Lower lobe of right lung (tissue), 2 donors: ENCODE measurements around the gene FXR2. TPM values are rescaled to one million over a fixed set of nuclear protein-coding genes. Genes with fewer than 3 reads are reported as not detected.

Experiments
- ATAC-seq, 2 donors: fragments of 200-7000 bp; cut with Tn5 transposase; one replicate each; pipeline ENCODE4 v1.9.1; 2020 to 2022; ENCODE audit warnings: mild to moderate bottlenecking in 2 of 2, moderate library complexity in 2 of 2
- DNase-seq: peaks from one replicate; pipeline ENCODE4 v3.0.0-alpha.2; 2020
- H3K27ac ChIP-seq: fragments of 200-600 bp; one replicate; pipeline ENCODE4 v1.8.0; 2022
- H3K27me3 ChIP-seq: fragments of 200-600 bp; one replicate; pipeline ENCODE4 v1.8.0; 2022; ENCODE audit warnings: low read depth
- H3K36me3 ChIP-seq: fragments of 200-600 bp; one replicate; pipeline ENCODE4 v1.8.0; 2022; ENCODE audit warnings: mild to moderate bottlenecking
- H3K4me1 ChIP-seq: fragments of 200-600 bp; one replicate; pipeline ENCODE4 v1.8.0; 2022
- H3K4me3 ChIP-seq: fragments of 200-600 bp; one replicate; pipeline ENCODE4 v1.8.0; 2022; ENCODE audit warnings: mild to moderate bottlenecking
- H3K9me3 ChIP-seq: fragments of 200-600 bp; one replicate; pipeline ENCODE4 v1.8.0; 2022
- intact Hi-C: fragments of 100-400 bp; cut with DNase I; formaldehyde crosslinking; loops from one replicate; pipeline ENCODE4 v1.11.0; 2022
- total RNA-seq: library from RNA; stranded (reverse); fragmentation: NEBNext Ultra II Directional; extraction: Animal tissue kit (Norgen Biotek cat#: 25700); gene quantifications from one replicate; pipeline ENCODE4 v1.2.1, GENCODE V29; 2021
- TF ChIP-seq, protein P1 (sequence below): fragments of 200-600 bp; IDR thresholded peaks from one replicate; pipeline ENCODE4 v1.8.0; 2022; ENCODE audit warnings: antibody characterized with exemption, mild to moderate bottlenecking
- donor health status: DM: no; HTN: yes; CAD: no; lungs with severe emphysema.

The FXR2 gene
- total RNA-seq, 1 donor from 2014 or later: 36.0 TPM

DNA sequence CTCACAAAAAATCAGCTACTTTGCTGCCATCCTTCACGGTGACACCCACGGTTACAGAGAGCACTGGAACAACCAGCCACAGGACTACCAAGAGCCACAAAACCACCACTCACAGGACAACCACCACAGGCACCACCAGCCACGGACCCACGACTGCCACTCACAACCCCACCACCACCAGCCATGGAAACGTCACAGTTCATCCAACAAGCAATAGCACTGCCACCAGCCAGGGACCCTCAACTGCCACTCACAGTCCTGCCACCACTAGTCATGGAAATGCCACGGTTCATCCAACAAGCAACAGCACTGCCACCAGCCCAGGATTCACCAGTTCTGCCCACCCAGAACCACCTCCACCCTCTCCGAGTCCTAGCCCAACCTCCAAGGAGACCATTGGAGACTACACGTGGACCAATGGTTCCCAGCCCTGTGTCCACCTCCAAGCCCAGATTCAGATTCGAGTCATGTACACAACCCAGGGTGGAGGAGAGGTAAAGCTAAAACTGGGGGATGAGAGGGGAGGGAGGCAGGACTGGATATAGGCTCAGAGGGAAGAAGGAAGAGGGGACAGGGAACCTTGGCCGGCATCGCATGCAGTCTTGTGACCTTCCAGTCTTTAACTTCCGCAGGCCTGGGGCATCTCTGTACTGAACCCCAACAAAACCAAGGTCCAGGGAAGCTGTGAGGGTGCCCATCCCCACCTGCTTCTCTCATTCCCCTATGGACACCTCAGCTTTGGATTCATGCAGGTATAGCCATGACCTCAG lies 34.7 kb downstream of the FXR2 start:
- peak overlapping the region; percentile 78 for H3K4me3 ChIP-seq
- intact Hi-C loops: no loop called here
- H3K27me3 ChIP-seq: no peaks in the 10 kb centered on the region
- peak overlapping the region; percentile 97 for H3K27ac ChIP-seq
- no peaks in the 10 kb centered on the region for H3K9me3 ChIP-seq
- DNase-seq (no peak), ATAC-seq (no peak)
- H3K36me3 ChIP-seq: peaks cover 43% of the 10 kb centered on the region
- TF ChIP-seq, protein P1, sequence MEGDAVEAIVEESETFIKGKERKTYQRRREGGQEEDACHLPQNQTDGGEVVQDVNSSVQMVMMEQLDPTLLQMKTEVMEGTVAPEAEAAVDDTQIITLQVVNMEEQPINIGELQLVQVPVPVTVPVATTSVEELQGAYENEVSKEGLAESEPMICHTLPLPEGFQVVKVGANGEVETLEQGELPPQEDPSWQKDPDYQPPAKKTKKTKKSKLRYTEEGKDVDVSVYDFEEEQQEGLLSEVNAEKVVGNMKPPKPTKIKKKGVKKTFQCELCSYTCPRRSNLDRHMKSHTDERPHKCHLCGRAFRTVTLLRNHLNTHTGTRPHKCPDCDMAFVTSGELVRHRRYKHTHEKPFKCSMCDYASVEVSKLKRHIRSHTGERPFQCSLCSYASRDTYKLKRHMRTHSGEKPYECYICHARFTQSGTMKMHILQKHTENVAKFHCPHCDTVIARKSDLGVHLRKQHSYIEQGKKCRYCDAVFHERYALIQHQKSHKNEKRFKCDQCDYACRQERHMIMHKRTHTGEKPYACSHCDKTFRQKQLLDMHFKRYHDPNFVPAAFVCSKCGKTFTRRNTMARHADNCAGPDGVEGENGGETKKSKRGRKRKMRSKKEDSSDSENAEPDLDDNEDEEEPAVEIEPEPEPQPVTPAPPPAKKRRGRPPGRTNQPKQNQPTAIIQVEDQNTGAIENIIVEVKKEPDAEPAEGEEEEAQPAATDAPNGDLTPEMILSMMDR: no peak
- H3K4me1 ChIP-seq: peaks cover 80% of the 10 kb centered on the region

DNA sequence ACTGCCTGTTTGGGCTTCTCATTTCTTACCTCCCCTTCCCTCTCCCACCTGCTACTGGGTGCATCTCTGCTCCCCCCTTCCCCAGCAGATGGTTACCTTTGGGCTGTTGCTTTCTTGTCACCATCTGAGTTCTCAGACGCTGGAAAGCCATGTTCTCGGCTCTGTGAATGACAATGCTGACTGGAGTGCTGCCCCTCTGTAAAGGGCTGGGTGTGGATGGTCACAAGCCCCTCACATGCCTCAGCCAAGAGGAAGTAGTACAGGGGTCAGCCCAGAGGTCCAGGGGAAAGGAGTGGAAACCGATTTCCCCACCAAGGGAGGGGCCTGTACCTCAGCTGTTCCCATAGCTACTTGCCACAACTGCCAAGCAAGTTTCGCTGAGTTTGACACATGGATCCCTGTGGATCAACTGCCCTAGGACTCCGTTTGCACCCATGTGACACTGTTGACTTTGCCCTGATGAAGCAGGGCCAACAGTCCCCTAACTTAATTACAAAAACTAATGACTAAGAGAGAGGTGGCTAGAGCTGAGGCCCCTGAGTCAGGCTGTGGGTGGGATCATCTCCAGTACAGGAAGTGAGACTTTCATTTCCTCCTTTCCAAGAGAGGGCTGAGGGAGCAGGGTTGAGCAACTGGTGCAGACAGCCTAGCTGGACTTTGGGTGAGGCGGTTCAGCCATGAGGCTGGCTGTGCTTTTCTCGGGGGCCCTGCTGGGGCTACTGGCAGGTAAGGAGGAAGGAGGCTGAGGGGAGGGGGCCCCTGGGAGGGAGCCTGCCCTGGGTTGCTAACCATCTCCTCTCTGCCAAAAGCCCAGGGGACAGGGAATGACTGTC lies 35.5 kb downstream of the FXR2 start, which contains the start of gene CD68:
TSS of gene CD68 (plus strand) at position 638 of the 833 bp plus-strand sequence. CDS start at position 678, 40 bp downstream.
- Histone ChIP-seq H3K27ac (peak within 1 kb of the TSS; percentile 97), H3K36me3 (peaks cover 51% of the 10 kb centered on the region), H3K9me3 (no peaks in the 10 kb centered on the region), H3K4me3 (peak within 1 kb of the TSS; percentile 78), H3K27me3 (no peaks in the 10 kb centered on the region), H3K4me1 (peaks cover 80% of the 10 kb centered on the region)
- peak; percentile 80 for DNase-seq
- intact Hi-C loops: no loop called here
- ATAC-seq: peak; percentile 62 to 75
- TF ChIP-seq, protein P1: no peak

DNA sequence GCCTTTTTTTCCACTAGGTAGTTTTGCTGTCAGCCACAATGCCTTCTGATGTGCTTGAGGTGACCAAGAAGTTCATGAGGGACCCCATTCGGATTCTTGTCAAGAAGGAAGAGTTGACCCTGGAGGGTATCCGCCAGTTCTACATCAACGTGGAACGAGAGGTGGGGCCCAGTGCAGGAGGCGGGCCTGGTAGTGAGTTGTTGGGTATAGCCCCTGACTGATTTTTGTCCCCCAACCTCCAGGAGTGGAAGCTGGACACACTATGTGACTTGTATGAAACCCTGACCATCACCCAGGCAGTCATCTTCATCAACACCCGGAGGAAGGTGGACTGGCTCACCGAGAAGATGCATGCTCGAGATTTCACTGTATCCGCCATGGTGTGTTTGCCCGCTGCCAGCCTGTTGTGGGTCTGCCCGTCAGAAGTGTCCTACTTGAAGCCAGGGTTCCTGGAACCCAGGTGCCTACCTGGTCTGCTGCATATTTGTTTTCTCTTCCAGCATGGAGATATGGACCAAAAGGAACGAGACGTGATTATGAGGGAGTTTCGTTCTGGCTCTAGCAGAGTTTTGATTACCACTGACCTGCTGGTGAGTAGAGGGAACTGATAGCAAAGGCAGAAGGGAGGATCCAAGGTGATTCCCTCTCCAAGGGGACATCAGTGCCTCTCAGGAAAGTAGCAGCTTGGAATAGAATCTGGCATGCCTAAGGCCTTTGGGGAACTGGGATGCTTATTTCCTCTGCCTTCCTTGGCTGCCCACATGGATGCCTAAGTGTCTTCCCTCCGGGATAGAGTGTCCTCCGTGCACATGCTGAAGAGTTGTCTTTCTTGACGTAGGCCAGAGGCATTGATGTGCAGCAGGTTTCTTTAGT lies 37.1 kb downstream of the FXR2 start:
- Histone ChIP-seq H3K4me3 (peak overlapping the region; percentile 78), H3K27me3 (no peaks in the 10 kb centered on the region), H3K36me3 (peaks cover 56% of the 10 kb centered on the region), H3K4me1 (peaks cover 74% of the 10 kb centered on the region), H3K9me3 (no peaks in the 10 kb centered on the region), H3K27ac (no peak overlapping the region)
- no peak for DNase-seq
- intact Hi-C loops: no loop called here
- TF ChIP-seq, protein P1: no peak
- ATAC-seq: no peak

DNA sequence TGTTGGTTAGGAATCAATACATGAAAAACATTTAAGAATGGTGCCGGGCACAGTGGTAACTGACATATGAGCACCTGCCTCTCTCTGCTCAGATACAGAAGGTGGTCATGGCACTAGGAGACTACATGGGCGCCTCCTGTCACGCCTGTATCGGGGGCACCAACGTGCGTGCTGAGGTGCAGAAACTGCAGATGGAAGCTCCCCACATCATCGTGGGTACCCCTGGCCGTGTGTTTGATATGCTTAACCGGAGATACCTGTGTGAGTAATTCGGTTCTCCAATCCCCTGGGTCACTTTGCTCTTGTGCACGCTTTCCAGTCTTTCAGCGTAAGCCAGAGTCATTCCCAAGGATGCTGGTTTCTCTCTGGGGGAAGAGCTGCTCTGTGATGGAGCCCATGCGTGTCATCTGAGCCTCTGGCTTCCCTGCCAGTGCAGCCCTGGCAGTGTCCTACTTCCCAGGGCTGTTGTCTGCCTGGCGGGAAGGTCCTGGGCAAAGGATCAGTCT lies 38.2 kb downstream of the FXR2 start:
- H3K27ac ChIP-seq: no peak overlapping the region
- peaks cover 56% of the 10 kb centered on the region for H3K36me3 ChIP-seq
- ATAC-seq (no peak), DNase-seq (no peak)
- H3K9me3 ChIP-seq: no peaks in the 10 kb centered on the region
- TF ChIP-seq, protein P1: no peak
- H3K4me3 ChIP-seq: peak overlapping the region; percentile 14
- no peaks in the 10 kb centered on the region for H3K27me3 ChIP-seq
- intact Hi-C loops: no loop called here
- H3K4me1 ChIP-seq: peaks cover 74% of the 10 kb centered on the region

DNA sequence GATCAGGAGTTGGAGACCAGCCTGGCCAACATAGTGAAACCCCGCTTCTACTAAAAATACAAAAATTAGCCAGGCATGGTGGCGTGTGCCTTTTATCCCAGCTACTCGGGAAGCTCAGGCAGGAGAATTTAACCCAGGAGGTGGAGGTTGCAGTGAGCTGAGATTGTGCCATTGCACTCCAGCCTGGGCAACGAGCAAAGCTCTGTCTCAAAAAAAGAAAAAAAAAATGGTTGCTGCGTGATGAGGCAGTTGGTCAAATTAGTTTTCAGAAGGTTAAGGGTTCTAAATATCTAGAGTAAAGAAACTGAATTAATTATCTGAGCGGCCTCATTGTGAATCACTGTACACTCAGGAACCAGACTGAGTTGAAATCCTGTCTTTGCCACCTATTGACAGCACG lies 38.7 kb downstream of the FXR2 start:
- TF ChIP-seq, protein P1: no peak
- no peak for DNase-seq
- Histone ChIP-seq H3K36me3 (peaks cover 61% of the 10 kb centered on the region), H3K4me3 (peak overlapping the region; percentile 81), H3K9me3 (no peaks in the 10 kb centered on the region), H3K27me3 (no peaks in the 10 kb centered on the region), H3K4me1 (peaks cover 79% of the 10 kb centered on the region), H3K27ac (no peak overlapping the region)
- ATAC-seq: no peak
- intact Hi-C loops: no loop called here
